Astrocyte (in vitro differentiated cells and primary cell): ENCODE data around the gene MON1B.

Experiments used
- CTCF ChIP-seq: IDR thresholded peaks from 2 replicates; pipeline ENCODE4 v1.5.1; 2011; ENCODE audit warnings: low read depth, mild to moderate bottlenecking, inconsistent platforms, low read length, moderate library complexity; ENCODE audit not compliant: insufficient read depth
- EZH2 ChIP-seq: IDR thresholded peaks from 2 replicates; pipeline ENCODE4 v1.6.1; 2012; ENCODE audit warnings: mild to moderate bottlenecking, low read length, inconsistent platforms; ENCODE audit not compliant: insufficient read depth

GRCh38 chr16:77190190-77190477 lies 856 bp upstream of the MON1B start:
- TF ChIP-seq CTCF (no peak), EZH2 (no peak)
